IPS DF 4.7 (cell line): ENCODE measurements around the gene CCNG1.

Experiments used
- DNase-seq: peaks from one replicate; pipeline ENCODE4 v3.0.0-alpha.2; 2013; ENCODE audit warnings: low spot score; ENCODE audit errors: extremely low read depth

The CCNG1 gene

GRCh38 chr5:163489055-163489744, 51.8 kb downstream of the CCNG1 start:
- DNase-seq, result no peak

- DNase-seq, result no peak
Measured at GRCh38 chr5:163489745-163490075, 52.3 kb downstream of the CCNG1 start.
